Muscle of leg (tissue), 11 donors: Measurements from ENCODE around the gene UBALD1. TPM values are rescaled to one million over a fixed set of nuclear protein-coding genes. Genes with fewer than 3 reads are reported as not detected.

Source experiments
- DNase-seq: peaks from one replicate; pipeline ENCODE4 v3.0.0; 2013
- H3K27ac ChIP-seq: one replicate; pipeline ENCODE4 v1.5.1; 2013; ENCODE audit warnings: mild to moderate bottlenecking, low read length, control low read depth
- H3K27me3 ChIP-seq: one replicate; pipeline ENCODE4 v1.6.1; 2013; ENCODE audit warnings: low read length; ENCODE audit not compliant: control insufficient read depth, insufficient read depth
- H3K36me3 ChIP-seq: one replicate; pipeline ENCODE4 v1.6.1; 2013; ENCODE audit warnings: low read length; ENCODE audit not compliant: control insufficient read depth, insufficient read depth
- H3K4me1 ChIP-seq: one replicate; pipeline ENCODE4 v1.6.1; 2013; ENCODE audit warnings: low read length; ENCODE audit not compliant: control insufficient read depth, insufficient read depth
- H3K4me3 ChIP-seq: one replicate; pipeline ENCODE4 v1.5.1; 2013; ENCODE audit warnings: low read length, control low read depth
- H3K9me3 ChIP-seq: replicated peaks from 2 replicates; pipeline ENCODE4 v1.6.1; 2013; ENCODE audit warnings: low read depth, low read length; ENCODE audit not compliant: control insufficient read depth
- WGBS: methylation state at CpG from one replicate; pipeline ENCODE4 v1.1.5; 2013; ENCODE audit warnings: missing lambda C conversion rate; ENCODE audit not compliant: insufficient coverage; 5-methylcytosine and 5-hydroxymethylcytosine counted together
- polyA plus RNA-seq, 8 donors: library from polyadenylated mRNA; unstranded; fragments of 120-200 nt; gene quantifications; one replicate each; pipeline versions ENCODE4 v1.2.1 to v1.2.3, GENCODE V29; 2013; ENCODE audit warnings: inconsistent platforms in 1 of 8, low replicate concordance in 1 of 8; ENCODE audit not compliant: insufficient read length in 8 of 8, insufficient read depth in 1 of 8
- total RNA-seq: library from RNA; stranded (reverse); fragments of 120-200 nt; gene quantifications from one replicate; pipeline ENCODE4 v1.2.4, GENCODE V29; 2013

The UBALD1 gene
- total and polyA plus RNA-seq, 9 donors = 7.4 to 24.5 (median 23.1) TPM

DNA sequence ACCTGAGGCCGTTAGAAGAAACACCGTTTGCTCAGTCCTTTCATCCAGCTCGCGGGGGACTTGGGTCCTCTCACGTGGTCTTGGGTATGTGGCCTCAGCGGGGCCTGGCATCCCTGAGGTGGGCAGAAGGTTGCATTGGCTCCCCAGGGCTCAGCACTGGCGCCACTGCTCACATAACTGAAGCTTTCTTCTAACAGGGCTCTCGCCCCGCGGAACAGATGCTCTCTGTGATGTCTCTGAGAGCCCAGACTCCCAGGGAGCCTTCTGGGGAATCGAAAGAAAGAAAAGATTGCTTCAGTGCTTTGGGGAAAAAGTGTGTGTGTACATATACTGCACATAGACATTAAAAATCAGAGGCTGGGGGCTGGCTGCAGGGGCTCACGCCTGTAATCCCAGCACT, 20.1 kb upstream of the UBALD1 start:
- Histone ChIP-seq H3K27ac (no peak overlapping the region), H3K27me3 (no peaks in the 10 kb centered on the region), H3K9me3 (peaks cover 10% of the 10 kb centered on the region), H3K4me3 (no peak overlapping the region), H3K4me1 (peaks cover 5% of the 10 kb centered on the region), H3K36me3 (peaks cover 21% of the 10 kb centered on the region)
- WGBS = 100% methylated on average over 1 of the region's 12 CpGs
- no peak for DNase-seq

DNA sequence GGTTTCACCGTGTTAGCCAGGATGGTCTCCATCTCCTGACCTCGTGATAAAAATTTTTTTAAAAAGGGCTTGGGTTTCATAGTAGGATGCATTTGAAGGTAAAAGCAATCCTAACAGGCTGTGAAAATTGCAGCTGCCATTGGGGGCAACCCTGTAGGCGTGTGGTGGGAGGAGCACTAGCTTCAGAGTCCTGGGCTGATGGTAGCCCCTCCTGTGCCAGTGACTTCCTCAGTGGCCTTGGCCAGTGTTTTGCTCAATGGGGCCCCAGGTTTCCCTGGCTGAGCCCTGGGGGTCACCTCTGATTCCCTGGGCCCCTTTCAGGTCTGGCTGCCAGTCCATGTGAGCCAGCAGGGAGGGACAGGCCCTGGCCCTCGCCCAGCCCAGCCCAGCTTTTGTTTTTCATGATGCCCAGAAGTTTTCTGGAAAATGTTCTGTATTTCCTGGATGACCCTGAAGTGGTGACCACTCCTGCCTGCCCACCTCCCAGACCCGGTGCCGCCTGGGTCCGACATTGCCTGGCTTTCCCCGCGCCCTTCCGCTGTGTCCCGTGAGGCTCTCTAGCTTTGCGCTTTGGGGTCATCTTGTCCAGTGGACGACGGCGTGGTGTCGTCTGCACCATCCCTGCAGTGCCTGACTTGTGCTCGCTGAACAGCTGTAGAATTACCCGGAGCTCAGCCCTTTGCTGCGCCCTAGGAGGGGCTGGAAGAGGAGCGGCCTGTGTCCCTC, 19.4 kb upstream of the UBALD1 start:
- H3K9me3 ChIP-seq = peaks cover 10% of the 10 kb centered on the region

DNA sequence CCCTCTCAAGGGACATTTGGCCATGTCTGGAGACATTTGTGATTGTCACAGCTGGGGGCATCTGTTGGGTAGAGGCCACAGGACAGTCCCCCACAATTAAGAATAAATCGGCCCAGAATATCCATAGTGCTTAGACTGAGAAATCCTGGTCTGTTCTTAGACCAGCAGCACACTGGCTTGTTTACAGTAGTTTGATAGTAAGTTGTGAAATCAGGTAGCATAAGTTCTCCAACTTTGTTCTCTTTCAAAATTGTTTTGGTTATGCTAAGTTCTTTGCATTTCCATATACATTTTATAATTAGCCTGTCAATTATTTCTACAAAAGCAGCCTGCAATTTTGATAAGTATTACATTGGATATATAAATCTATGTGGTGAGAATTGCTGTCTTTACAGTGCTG, 16.8 kb upstream of the UBALD1 start:
- Histone ChIP-seq H3K9me3 (peaks cover 10% of the 10 kb centered on the region), H3K36me3 (peaks cover 17% of the 10 kb centered on the region), H3K4me3 (no peak overlapping the region), H3K27me3 (no peaks in the 10 kb centered on the region), H3K27ac (no peak overlapping the region), H3K4me1 (peaks cover 3% of the 10 kb centered on the region)
- no CpG with 5 or more reads among the region's 1 CpG for WGBS
- DNase-seq = no peak

More for the DNA sequence above, 19.4 kb upstream of the UBALD1 start:
- peaks cover 17% of the 10 kb centered on the region for H3K36me3 ChIP-seq
- DNase-seq = no peak
- peaks cover 5% of the 10 kb centered on the region for H3K4me1 ChIP-seq
- H3K27ac ChIP-seq = no peak overlapping the region
- no peaks in the 10 kb centered on the region for H3K27me3 ChIP-seq
- H3K4me3 ChIP-seq = no peak overlapping the region
- WGBS = 86% methylated on average over 20 of the region's 20 CpGs

DNA sequence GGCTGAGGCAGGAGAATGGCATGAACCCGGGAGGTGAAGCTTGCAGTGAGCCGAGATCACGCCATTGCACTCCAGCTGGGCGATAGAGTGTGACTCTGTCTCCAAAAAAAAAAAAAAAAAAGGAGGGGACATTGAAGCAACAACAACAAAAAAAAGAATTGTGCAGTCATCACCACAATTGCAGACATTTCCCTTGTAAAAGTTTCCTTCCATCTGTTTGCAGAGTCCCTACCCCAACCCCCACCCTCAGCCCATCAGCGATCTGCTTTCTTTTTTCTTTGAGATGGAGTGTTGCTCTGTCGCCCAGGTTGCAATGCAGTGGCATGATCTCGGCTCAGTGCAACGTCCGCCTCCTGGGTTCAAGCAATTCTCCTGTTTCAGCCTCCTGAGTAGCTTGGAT, 13.6 kb upstream of the UBALD1 start:
- 96% methylated on average over 5 of the region's 9 CpGs for WGBS
- no peak overlapping the region for H3K4me3 ChIP-seq
- H3K9me3 ChIP-seq = peaks cover 10% of the 10 kb centered on the region
- peaks cover 18% of the 10 kb centered on the region for H3K4me1 ChIP-seq
- no peak overlapping the region for H3K27ac ChIP-seq
- no peaks in the 10 kb centered on the region for H3K27me3 ChIP-seq
- peaks cover 14% of the 10 kb centered on the region for H3K36me3 ChIP-seq
- no peak for DNase-seq

DNA sequence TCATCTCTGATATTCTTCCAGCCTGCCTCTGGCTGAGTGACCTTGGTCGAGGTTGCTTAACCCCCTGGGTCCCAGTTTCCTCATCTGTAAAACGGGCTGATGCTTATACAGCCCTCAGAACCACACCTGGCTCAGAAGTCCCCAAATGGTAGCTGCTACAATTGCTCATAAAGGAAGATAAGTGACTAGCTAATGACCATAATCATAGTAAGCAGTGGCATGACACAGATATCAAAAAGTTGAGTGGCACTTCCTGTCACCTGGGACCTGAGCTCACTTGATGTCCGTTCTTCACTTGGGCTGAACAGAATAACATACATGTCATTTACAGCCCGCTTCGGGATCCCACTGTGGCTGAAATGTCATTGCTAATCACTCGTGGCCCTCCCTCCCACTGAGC, 11.7 kb upstream of the UBALD1 start:
- peak overlapping the region; percentile 94 for H3K4me3 ChIP-seq
- peaks cover 7% of the 10 kb centered on the region for H3K9me3 ChIP-seq
- 46% methylated on average over 5 of the region's 6 CpGs for WGBS
- no peak overlapping the region for H3K27ac ChIP-seq
- H3K36me3 ChIP-seq = peaks cover 14% of the 10 kb centered on the region
- no peak for DNase-seq
- H3K27me3 ChIP-seq = no peaks in the 10 kb centered on the region
- peaks cover 18% of the 10 kb centered on the region for H3K4me1 ChIP-seq

DNA sequence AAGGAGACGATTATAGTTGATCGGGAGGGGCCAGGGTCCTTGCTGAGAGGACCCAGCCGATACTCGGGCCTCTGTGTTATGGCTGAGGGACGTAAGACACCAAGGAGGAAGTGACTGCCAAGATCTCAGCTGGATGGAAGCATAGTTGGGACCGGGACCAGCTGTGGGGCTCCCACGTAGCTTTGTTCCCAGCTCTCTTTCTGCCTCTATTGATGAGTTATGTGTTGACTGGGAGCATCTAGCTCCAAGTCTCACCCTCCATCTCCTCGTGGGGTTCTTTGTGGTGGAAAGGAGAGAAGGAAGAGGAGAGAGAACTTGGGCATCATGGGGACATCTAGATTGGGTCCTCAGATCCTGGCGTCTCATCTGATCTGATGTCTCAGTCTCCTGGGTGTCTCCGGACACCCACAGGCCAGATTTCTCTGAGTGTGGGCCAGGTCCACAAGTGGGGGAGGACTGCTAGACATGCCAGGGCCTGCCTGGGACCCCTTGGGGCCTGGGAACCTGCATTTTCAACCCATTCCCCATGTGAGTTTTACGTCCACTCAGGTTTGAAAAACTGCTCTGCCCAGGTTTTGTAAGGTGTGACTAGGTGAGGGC, 11.0 kb upstream of the UBALD1 start:
- WGBS = 3% methylated on average over 6 of the region's 11 CpGs
- Histone ChIP-seq H3K9me3 (no peaks in the 10 kb centered on the region), H3K27ac (peak overlapping the region; percentile 94), H3K4me1 (peaks cover 18% of the 10 kb centered on the region), H3K27me3 (no peaks in the 10 kb centered on the region), H3K36me3 (peaks cover 9% of the 10 kb centered on the region), H3K4me3 (peak overlapping the region; percentile 94)
- DNase-seq = peak; percentile 79

DNA sequence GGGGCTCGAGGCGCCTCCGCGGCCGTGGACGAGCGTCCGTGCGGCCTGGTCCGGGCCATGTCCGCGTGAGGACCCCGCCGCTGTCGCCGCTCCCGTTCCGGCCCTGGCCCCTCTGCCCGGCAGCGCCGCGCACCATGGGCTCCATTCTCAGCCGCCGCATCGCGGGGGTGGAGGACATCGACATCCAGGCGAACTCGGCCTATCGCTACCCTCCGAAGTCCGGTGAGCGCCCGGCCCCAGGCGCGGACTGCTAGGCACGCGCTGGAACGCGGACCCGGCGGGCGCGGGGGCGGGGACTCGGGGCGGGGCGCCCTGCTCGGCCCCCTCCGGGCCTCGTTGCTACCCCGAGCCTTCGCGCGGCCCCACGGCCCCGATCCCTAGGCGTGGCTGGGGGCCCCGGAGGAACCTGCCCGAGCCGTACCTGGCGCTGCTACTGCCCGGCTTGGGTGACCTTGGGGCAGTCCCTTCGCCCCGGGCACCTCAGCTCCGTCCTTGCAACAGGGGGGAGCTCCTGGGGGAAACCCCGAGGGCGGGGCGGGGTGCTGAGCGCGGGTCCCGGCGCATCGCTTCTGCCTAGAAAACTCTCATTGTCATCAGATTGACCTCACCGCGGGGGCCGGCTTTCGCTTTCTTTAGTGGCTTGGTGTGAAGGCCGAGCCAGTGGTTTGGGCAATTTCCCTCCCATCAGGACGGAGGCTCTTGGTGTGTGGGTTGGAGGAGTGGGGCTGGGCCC, 10.3 kb upstream of the UBALD1 start:
- H3K4me1 ChIP-seq = peaks cover 18% of the 10 kb centered on the region
- WGBS = under 1% methylated on average over 71 of the region's 80 CpGs
- peak overlapping the region; percentile 94 for H3K27ac ChIP-seq
- H3K9me3 ChIP-seq = no peaks in the 10 kb centered on the region
- H3K27me3 ChIP-seq = no peaks in the 10 kb centered on the region
- peaks cover 9% of the 10 kb centered on the region for H3K36me3 ChIP-seq
- H3K4me3 ChIP-seq = peak overlapping the region; percentile 94
- peak; percentile 82 for DNase-seq

DNA sequence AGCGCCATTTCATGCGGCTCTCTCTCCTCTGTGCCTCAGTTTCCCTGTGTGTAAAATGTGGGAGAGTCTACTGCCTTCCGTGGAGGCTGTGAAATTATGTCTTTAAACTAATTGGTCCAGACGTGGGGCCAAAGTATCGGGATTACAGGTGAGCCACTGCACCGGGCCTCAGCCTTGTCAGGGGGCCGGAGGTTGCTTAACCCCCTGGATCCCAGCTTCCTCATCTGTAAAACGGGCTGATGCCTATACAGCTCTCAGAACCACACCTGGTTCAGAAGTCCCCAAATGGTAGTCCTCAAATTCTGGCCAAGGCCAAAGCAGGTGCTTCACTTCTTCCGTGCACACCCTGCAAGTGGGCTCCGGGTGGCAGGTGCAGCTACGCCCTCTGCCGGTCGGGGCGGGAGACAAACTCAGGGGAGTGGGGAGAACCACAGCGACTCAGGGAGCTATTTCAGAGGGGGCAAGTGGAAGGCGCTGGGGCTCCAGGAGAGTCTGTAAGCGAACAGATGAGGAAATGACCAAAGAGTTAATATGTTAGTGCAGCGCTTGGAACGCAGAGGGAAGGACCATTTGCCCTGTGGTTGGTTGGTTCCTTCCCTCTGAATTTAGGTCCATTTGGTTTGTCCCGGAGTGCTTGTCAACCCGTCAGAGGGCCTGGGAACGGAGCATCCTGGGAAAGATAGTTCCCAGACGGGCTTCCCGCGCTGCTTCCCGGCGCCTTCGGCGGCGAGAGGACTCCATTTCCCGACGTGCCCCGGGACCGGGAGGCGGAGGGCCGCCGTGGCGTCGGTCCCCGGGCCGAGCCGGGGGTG, 9.5 kb upstream of the UBALD1 start, which contains the start of gene MGRN1:
MGRN1 (plus strand) TSS at position 812 of the 812 bp plus-strand sequence. CDS start 135 bp downstream, outside the sequence.
- no peaks in the 10 kb centered on the region for H3K9me3 ChIP-seq
- peaks cover 9% of the 10 kb centered on the region for H3K36me3 ChIP-seq
- H3K4me1 ChIP-seq = peaks cover 20% of the 10 kb centered on the region
- peak within 1 kb of the TSS; percentile 94 for H3K4me3 ChIP-seq
- peak within 1 kb of the TSS; percentile 94 for H3K27ac ChIP-seq
- DNase-seq = peak; percentile 99
- no peaks in the 10 kb centered on the region for H3K27me3 ChIP-seq
- 7% methylated on average over 39 of the region's 42 CpGs for WGBS

DNA sequence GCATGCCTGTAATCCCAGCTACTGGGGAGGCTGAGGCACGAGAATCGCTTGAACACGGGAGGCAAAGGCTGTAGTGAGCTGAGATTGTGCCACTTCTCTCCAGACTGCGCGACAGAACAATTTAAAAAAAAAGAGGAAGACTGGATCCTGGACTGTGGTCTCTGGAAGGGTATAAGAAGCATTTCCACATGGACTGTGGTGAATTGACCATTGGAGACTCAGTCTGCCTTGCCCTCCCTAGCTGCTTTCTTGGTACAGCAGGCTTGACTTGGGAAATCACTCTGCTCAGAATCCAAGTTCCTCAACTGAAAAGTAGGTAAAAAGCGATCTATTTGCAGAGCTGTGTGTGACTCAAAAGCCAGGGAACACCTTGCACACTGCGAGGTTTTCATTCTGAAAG, 8.9 kb upstream of the UBALD1 start:
- Histone ChIP-seq H3K4me1 (peaks cover 26% of the 10 kb centered on the region), H3K36me3 (peaks cover 9% of the 10 kb centered on the region), H3K9me3 (no peaks in the 10 kb centered on the region), H3K27ac (no peak overlapping the region), H3K4me3 (no peak overlapping the region), H3K27me3 (no peaks in the 10 kb centered on the region)
- no peak for DNase-seq
- 81% methylated on average over 7 of the region's 7 CpGs for WGBS
